Neural progenitor cell (in vitro differentiated cells): ENCODE measurements around the gene MMD.

Experiments used
- EZH2 ChIP-seq: fragments of 200-600 bp; sonication (generic); IDR thresholded peaks from 2 replicates; pipeline ENCODE4 v1.6.1; 2017; ENCODE audit warnings: antibody characterized with exemption, mild to moderate bottlenecking, moderate library complexity
- EZH2phosphoT487 ChIP-seq: fragments of 200-600 bp; sonication (generic); IDR thresholded peaks from 2 replicates; pipeline ENCODE4 v1.6.1; 2017; ENCODE audit warnings: antibody characterized with exemption
- TF ChIP-seq, protein P1 (sequence below): fragments of 200-600 bp; sonication (generic); IDR thresholded peaks from 2 replicates; pipeline ENCODE4 v1.5.1; 2017; ENCODE audit warnings: antibody characterized with exemption, mild to moderate bottlenecking

DNA sequence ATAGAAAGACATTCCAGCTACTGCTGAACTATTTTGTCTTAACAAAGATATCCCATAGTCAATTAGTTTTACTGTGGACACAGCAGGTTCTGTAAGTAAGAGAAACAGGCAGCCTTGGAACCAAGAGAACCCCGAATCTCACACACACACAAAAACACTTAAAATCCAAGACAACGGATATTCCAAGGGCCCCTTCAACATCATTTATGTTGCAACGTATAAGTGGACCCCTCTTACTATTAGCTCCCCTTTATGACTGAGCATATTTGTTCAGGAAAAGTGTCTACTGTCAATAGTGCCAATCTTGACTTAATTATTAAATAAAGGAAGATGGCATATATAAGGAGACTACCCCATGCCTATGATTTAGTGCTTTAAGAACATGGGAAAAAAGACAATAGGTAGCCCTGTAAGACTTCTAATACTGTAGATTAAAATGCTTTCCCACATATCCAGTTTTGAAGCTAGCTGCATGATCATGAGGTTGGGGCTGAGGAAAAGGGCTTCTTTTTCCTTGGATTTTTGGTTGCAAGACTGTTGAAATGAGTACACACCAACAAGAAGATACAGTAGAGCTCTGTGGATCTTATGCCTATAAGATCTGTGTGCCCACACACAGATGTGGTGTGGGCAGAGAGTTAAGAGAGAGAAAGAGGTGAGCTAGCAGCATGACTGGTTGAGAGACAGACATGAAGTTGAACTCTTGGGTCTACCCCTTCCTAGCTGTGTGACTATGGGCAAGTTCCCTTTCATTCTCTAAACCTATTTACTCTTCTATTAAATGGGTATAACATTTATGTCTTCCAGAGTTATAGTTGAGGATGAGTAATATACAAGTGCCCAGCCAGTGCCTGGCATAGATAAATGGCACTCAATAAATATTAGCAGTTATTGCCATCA lies 3.0 kb downstream of the MMD start:
- TF ChIP-seq, protein P1, sequence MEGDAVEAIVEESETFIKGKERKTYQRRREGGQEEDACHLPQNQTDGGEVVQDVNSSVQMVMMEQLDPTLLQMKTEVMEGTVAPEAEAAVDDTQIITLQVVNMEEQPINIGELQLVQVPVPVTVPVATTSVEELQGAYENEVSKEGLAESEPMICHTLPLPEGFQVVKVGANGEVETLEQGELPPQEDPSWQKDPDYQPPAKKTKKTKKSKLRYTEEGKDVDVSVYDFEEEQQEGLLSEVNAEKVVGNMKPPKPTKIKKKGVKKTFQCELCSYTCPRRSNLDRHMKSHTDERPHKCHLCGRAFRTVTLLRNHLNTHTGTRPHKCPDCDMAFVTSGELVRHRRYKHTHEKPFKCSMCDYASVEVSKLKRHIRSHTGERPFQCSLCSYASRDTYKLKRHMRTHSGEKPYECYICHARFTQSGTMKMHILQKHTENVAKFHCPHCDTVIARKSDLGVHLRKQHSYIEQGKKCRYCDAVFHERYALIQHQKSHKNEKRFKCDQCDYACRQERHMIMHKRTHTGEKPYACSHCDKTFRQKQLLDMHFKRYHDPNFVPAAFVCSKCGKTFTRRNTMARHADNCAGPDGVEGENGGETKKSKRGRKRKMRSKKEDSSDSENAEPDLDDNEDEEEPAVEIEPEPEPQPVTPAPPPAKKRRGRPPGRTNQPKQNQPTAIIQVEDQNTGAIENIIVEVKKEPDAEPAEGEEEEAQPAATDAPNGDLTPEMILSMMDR, result no peak
- TF ChIP-seq EZH2 (no peak), EZH2phosphoT487 (no peak)
